Measurements from ENCODE around the gene TTC28.

TTC28 gene

DNA sequence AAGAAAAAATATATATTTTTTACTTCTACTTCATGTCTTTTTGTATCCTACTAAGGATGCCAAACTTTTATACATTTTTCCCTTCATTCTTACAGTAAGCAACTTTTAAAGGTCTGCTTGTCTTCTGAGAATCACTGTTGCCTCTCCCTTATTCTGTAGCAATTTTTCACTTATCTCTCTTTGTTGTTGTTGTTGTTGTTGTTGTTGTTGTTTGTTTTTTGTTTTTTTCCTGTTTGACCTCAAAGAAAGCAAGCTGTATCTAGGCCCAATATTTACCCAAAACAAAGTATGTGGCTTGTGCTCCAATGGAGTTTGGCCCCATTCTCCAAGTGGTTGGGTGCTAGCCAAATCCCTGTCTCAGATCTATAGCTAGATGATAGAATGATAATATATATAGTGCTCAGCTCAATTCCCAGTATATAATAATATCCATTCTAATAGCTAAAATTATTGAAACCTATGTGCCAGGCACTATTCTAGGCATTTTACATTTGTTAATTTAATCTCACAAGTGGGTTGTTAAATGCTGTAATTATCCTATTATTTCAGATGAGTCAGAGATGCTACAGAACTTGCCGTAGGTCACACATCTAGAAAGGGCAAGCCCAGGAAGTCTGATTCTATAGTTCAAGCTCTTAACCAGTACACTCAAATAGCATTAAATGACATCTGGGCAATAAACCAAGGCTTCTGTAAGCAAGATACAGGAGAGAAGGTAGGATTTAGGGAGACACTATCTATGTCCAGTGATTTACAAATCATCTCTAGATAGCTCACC is 555.5 kb downstream of the TTC28 start (continued):
- TF ChIP-seq, protein P1, sequence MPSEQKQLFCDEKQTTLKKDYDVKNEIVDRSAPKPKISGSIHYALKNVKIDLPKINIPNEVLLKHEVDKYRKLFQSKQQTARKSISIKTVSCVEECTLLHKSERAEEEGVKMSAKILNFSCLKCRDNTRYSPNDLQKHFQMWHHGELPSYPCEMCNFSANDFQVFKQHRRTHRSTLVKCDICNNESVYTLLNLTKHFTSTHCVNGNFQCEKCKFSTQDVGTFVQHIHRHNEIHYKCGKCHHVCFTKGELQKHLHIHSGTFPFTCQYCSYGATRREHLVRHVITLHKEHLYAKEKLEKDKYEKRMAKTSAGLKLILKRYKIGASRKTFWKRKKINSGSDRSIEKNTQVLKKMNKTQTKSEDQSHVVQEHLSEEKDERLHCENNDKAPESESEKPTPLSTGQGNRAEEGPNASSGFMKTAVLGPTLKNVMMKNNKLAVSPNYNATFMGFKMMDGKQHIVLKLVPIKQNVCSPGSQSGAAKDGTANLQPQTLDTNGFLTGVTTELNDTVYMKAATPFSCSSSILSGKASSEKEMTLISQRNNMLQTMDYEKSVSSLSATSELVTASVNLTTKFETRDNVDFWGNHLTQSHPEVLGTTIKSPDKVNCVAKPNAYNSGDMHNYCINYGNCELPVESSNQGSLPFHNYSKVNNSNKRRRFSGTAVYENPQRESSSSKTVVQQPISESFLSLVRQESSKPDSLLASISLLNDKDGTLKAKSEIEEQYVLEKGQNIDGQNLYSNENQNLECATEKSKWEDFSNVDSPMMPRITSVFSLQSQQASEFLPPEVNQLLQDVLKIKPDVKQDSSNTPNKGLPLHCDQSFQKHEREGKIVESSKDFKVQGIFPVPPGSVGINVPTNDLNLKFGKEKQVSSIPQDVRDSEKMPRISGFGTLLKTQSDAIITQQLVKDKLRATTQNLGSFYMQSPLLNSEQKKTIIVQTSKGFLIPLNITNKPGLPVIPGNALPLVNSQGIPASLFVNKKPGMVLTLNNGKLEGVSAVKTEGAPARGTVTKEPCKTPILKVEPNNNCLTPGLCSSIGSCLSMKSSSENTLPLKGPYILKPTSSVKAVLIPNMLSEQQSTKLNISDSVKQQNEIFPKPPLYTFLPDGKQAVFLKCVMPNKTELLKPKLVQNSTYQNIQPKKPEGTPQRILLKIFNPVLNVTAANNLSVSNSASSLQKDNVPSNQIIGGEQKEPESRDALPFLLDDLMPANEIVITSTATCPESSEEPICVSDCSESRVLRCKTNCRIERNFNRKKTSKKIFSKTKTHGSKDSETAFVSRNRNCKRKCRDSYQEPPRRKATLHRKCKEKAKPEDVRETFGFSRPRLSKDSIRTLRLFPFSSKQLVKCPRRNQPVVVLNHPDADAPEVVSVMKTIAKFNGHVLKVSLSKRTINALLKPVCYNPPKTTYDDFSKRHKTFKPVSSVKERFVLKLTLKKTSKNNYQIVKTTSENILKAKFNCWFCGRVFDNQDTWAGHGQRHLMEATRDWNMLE (tag by site-specific recombination; conservative IDR thresholded peaks at IDR 0.05; ENCODE audit: low read depth), result no peak
- TF ChIP-seq BCL11A (tag by site-specific recombination; IDR thresholded peaks at IDR 0.05; ENCODE audit: low read depth) (0 out of 2 replicates have a peak, but pooled peaks have one; percentile 39), ZXDB (tag by site-specific recombination; IDR thresholded peaks at IDR 0.05) (no peak), GFI1B (tag by site-specific recombination; IDR thresholded peaks at IDR 0.05) (no peak), SP7 (tag by site-specific recombination; IDR thresholded peaks at IDR 0.05) (peak; percentile 85), KLF10 (tag by site-specific recombination; IDR thresholded peaks at IDR 0.05) (no peak), ZFP37 (tag by site-specific recombination; IDR thresholded peaks at IDR 0.05) (no peak), ZNF366 (tag by site-specific recombination; conservative IDR thresholded peaks at IDR 0.05) (peak; percentile 69), GLIS1 (tag by site-specific recombination; IDR thresholded peaks at IDR 0.05) (peak; percentile 41; the same call in 1 of the 2 replicates), ZNF660 (tag by site-specific recombination; IDR thresholded peaks at IDR 0.05) (0 out of 2 replicates have a peak, but pooled peaks have one; percentile 35)
- TF ChIP-seq, protein P2, sequence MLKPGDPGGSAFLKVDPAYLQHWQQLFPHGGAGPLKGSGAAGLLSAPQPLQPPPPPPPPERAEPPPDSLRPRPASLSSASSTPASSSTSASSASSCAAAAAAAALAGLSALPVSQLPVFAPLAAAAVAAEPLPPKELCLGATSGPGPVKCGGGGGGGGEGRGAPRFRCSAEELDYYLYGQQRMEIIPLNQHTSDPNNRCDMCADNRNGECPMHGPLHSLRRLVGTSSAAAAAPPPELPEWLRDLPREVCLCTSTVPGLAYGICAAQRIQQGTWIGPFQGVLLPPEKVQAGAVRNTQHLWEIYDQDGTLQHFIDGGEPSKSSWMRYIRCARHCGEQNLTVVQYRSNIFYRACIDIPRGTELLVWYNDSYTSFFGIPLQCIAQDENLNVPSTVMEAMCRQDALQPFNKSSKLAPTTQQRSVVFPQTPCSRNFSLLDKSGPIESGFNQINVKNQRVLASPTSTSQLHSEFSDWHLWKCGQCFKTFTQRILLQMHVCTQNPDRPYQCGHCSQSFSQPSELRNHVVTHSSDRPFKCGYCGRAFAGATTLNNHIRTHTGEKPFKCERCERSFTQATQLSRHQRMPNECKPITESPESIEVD (tag by site-specific recombination; IDR thresholded peaks at IDR 0.05), result peak; percentile 42; the same call in 1 of the 2 replicates

DNA sequence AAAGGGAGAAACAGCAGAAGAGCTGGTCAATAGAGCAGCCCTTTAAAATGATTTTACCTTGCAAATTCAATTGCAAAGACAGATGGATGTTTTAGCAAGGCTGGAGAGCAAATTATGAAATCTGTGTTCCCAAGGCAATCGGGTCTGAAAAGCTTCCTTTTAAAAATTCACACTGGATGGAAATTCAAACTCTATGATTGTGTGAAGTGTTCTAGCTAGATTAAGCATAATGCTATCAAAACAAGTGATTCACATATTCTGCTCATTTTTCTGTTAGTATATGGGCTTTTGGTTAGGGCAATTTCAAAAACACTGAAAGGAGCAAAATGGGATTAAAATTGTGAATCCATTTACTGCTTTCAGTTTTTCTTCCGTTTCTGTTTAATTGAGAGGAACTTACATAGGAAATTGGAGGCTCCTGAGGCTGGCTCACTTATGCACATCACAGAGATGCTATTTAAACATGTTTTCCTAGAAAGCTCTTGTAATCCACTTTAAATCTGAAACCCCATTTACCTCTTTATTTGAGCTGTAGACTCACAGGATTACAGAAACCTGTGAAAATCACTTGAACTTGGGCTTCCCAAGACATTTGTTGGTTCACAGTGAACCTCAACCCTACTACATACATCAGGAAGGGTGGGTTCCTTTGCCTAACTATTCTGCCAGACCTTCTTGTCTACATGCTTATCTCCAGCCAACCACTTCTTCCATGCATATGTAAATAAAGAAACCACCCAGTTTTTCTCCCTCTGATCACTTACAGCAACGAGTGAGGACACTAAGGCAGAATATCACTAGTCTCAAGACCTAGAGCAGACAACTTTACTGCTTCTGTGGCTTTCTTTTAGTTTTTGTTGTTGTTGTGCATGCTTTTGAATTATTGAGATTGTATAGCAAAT is 558.7 kb downstream of the TTC28 start:
- Histone ChIP-seq H3K36me3 (ENCODE audit: control insufficient read depth in 2 of 2, insufficient read depth in 1 of 2, low read length in 2 of 2) (no peaks in the 10 kb centered on the region), H3K4me3 (ENCODE audit: low read depth, low read length) (no peak overlapping the region), H3K4me1 (ENCODE audit: control insufficient read depth, insufficient read depth, low read length) (peaks cover 3% of the 10 kb centered on the region), H3K9me3 (ENCODE audit: control insufficient read depth, insufficient read depth, low read depth, low read length) (no peaks in the 10 kb centered on the region), H3K27ac (ENCODE audit: extremely low read depth, low read depth, low read length) (no peak overlapping the region)
- ChIA-PET POLR2A (no interaction called here), CTCF (interaction anchor here (0.9 kb wide), 1 partner anchor 8 kb away, joined by 3 read pairs; no protein-coding TSS in a partner anchor)
- no peak for TF ChIP-seq ZBTB20 (tag by site-specific recombination; IDR thresholded peaks at IDR 0.05)
- TF ChIP-seq, protein P3, sequence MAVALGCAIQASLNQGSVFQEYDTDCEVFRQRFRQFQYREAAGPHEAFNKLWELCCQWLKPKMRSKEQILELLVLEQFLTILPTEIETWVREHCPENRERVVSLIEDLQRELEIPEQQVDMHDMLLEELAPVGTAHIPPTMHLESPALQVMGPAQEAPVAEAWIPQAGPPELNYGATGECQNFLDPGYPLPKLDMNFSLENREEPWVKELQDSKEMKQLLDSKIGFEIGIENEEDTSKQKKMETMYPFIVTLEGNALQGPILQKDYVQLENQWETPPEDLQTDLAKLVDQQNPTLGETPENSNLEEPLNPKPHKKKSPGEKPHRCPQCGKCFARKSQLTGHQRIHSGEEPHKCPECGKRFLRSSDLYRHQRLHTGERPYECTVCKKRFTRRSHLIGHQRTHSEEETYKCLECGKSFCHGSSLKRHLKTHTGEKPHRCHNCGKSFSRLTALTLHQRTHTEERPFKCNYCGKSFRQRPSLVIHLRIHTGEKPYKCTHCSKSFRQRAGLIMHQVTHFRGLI (tag by site-specific recombination; IDR thresholded peaks at IDR 0.05), result no peak
- TF ChIP-seq, protein P4, sequence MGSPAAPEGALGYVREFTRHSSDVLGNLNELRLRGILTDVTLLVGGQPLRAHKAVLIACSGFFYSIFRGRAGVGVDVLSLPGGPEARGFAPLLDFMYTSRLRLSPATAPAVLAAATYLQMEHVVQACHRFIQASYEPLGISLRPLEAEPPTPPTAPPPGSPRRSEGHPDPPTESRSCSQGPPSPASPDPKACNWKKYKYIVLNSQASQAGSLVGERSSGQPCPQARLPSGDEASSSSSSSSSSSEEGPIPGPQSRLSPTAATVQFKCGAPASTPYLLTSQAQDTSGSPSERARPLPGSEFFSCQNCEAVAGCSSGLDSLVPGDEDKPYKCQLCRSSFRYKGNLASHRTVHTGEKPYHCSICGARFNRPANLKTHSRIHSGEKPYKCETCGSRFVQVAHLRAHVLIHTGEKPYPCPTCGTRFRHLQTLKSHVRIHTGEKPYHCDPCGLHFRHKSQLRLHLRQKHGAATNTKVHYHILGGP (tag by site-specific recombination; IDR thresholded peaks at IDR 0.05), result peak; percentile 49; the same call in 1 of the 2 replicates
- TF ChIP-seq SP2 (tag by site-specific recombination; IDR thresholded peaks at IDR 0.05), result no peak

Measured in HEK293 (cell line).